Upper lobe of left lung (tissue), 4 donors: ENCODE results near the gene AKR1D1.

ENCODE experiments used
- POLR2A ChIP-seq, 4 donors: fragments of 450-650 bp; IDR thresholded peaks; one replicate each; pipeline ENCODE4 v1.5.1; 2016 to 2017; ENCODE audit warnings: antibody characterized with exemption in 4 of 4, mild to moderate bottlenecking in 2 of 4
- POLR2AphosphoS5 ChIP-seq, 2 donors: sonication (generic); formaldehyde crosslinking; IDR thresholded peaks; one replicate each; pipeline ENCODE4 v1.5.1; 2017; ENCODE audit warnings: antibody characterized with exemption in 2 of 2

DNA sequence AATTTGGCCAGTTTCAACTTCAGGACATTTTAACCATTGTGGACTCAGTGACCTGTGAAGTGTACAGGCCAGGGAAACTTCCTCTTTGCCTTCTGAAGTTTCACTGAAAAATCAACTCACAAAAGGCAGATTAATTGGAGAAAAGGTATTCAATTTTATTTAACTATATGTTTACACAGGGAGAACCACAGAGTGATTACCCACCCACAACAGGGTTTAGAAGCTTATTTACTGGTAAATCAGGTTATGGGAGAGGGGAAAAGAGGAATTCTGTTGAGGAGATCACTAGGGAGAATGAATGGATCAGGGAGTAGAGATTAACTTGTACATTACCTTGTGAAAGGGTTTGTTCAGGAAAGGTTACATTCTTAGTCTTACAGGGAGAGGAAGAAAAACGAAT lies 1.7 kb upstream of the AKR1D1 start:
- TF ChIP-seq POLR2A (IDR thresholded peaks at IDR 0.05) (no peak), POLR2AphosphoS5 (IDR thresholded peaks at IDR 0.05) (no peak)
